Hippocampal formation (tissue), 2 donors: ENCODE data around the gene AKNAD1.

ENCODE experiments used
- DNase-seq, 2 donors: peaks; one replicate each; lab custom pipeline; 2025; lab: John Stamatoyannopoulos, UW

Gene AKNAD1

GRCh38 chr1:108831225-108831624 is 25.7 kb downstream of the AKNAD1 start:
- DNase-seq: no peak

DNA sequence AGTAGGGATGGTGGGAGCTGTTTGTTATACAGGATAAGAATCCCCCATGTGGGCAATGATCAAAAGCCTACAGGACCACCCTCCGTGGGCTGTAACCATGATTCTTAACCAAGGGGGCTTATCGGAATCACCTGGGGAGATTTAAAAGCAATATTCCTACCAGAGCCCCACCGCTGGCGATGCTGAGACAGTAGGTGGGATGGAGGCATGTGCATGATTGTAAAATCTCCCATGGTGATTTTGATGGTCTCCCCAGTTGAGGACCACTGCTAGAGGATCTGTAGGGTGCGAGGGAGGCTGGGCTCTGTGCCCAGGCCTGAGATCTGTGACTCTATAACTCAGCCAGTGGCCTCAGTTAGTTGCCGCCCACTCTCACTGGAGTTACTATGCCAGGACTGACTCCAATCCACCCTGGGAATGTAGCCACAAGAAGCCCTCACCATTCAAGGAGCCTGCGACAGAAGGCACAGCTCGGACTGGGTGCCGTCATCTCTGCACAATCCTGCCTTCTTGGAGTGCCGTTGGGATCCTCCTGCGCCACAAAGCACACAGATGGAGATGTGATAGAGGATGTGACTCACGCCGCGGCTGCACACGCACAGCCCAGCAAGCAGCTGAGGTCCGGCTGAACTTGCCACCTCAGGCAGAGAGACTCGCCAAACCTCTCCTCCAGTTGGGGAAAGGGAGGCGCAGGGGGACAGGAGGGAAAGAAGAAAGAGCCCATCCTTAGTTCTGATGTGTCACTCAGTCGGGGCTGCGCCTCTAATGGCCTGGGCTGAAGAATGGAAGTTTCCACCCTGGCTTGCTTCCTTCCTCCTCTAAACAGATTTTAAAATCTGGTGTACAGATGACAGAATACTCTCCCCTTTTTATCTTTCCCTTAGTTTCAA is 26.5 kb downstream of the AKNAD1 start:
- DNase-seq: peak; percentile 34 to 45

GRCh38 chr1:108829498-108829916 is 27.4 kb downstream of the AKNAD1 start:
- DNase-seq: no peak

GRCh38 chr1:108828074-108828961 is 28.6 kb downstream of the AKNAD1 start:
- DNase-seq: peak; percentile 37 to 52

- no peak for DNase-seq
Observed at GRCh38 chr1:108826081-108826635, 30.7 kb downstream of the AKNAD1 start.

DNA sequence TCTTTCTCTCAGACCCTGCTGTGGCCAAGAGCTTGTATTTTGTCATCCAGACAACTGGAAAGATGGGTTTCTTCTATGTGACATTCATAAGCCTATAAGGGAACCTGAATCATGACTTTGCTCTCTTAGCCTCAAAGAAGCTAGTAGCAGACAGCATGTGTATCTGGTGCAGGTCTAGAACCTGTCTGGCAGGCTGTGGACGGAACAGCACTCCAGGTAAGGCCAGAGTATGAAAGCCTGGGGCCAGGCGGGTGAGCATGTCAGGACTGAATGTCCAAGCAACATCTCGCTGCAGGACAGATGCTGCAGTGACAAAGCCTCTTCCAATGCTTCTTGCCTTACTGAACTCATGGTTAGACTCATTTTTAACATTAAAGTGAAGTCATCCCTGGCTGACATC is 32.8 kb downstream of the AKNAD1 start:
- DNase-seq: no peak

DNA sequence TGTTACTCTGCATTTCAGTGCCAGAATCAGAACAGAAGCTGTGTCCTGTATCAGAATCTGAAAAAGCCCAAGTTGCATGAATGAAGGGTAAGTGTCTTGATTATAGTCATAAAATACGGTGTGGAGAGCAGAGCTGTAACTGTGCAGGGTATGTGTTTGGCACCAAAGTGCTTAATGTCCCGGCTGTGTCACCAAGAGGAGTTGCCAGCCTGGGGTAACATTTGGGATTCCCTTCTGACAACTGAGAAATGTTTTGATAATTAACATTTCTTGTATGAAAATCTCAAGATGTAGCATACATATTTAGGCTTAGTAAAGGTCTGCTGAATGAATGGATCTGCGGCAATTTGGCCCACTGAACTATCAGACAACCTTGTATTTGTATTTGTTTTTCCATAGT is 33.3 kb downstream of the AKNAD1 start:
- DNase-seq: no peak

DNA sequence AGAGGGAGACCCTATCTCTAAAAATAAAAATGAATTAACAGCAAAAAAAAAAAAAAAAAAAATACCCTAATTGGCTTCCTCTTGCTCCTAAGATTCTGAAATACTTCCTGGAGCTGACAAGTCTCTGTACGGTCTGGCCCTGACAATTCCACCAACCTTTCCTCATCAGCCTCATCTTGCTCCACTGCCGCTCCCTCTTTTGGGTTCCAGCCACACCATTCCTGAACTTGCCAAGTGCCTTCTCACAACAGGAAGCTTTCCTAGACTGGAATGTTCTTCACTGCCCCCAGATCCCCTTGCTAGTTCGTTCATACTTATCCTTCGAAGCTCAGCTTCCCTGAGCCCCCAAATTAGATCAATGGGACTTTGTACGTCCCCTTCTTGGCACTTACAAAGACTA is 37.0 kb downstream of the AKNAD1 start:
- no peak for DNase-seq

DNA sequence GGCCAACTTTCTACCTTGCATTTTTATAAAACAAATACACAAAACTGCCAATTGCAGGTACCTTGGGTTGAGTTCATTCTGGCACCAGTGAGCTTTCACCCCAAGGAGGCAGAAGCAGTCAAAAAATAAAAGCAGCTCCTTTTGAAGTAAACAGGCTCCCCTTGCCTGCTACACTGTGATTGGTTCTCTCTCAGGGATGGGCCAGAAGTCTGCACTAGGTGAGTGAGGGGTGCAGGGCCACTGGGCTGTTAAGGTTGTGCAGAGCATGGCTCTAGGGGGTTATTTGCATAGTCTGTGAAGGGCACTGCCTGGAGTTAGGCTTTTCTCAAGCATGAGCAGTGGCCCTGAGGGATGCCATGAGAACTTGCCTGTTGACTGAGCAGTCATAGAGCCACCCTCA is 39.1 kb downstream of the AKNAD1 start:
- no peak for DNase-seq

DNA sequence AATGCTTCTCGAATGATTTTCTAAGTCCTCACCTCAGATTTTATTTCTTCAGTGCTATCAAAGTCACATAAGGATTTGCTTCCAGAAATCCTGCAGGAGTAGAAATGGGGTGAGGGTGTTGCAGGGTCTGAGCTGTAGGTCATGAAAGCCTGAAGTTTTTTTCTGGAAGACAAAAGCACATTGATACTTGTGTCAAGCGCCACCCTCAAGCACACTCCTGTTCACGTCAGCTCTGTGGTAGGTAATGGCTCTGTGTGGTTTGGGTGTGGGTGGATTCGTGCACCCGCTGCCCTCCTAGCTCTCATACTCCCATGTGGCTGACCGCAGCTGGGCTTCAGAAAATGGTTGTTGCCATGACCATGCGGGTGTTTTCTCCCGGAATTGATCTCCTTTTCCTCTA is 39.9 kb downstream of the AKNAD1 start:
- DNase-seq: peak; percentile 53 to 66

DNA sequence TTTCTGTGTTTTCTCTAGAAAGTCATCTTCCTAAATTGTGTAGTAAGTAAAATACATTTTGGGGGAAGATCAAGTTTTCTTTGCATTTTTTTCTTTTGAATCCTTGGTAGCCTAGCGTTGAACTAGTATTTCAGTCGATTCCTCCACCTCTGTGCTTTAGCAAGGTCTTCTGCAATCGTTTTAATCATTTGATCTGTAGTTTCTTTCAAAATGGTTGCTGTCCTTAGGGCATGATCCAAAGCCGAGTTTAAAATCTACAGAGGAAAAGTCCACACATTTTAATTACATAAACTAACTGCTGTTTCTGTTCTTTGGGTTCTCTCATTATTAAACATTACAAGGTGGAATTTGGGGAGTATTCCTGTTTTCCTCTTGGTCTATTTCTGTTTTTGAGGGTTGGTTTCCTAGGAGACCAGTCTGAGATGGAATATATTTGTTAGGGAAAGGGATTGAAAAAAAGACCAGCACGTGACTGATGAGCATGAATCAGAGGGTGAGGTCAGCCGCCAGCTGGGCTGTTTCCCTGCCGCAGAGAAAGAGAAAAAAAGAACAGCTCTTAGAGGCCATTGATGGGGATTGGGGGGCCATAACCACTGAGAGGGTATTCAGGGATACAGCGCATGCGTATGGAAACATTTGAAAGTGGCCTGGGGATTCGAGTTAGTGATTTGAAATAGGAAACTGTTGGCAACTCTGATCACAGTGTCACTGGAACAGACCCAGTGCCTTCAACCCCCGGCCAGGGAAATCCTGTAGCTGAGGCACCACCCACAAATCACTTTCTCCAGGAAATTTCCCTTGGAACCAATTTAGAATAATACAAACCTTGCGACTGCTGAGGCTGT is 40.6 kb downstream of the AKNAD1 start:
- DNase-seq: peak; percentile 77 to 97

GRCh38 chr1:108815566-108815965 is 41.3 kb downstream of the AKNAD1 start:
- DNase-seq: no peak

GRCh38 chr1:108814343-108815125 is 42.4 kb downstream of the AKNAD1 start:
- peak; percentile 12 to 58 for DNase-seq

DNA sequence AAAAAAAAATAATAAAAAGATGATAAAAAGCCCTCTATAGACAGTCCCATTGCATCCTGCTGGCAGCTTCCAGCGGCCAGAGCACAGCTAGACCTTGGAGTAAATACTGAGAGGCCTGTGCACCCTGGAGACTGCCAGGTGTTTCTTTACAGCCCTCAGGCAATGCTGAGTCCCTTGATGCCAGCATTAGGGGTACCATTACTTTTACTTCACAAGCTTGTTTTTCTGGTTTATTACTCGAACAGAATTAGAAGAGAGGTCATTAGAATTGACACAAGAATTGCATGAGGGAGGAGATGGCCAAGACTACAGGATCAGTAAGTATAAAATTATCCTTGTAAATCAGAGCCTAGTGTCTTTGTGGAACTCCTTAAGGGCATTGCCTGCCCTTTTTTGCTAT is 43.6 kb downstream of the AKNAD1 start:
- DNase-seq: no peak

GRCh38 chr1:108811611-108812010 is 45.3 kb downstream of the AKNAD1 start:
- no peak for DNase-seq

GRCh38 chr1:108808438-108808837 is 48.5 kb downstream of the AKNAD1 start:
- no peak for DNase-seq

- no peak for DNase-seq
Observed at GRCh38 chr1:108803548-108803947, 53.3 kb downstream of the AKNAD1 start.

- no peak for DNase-seq
Observed at GRCh38 chr1:108801101-108801500, 55.8 kb downstream of the AKNAD1 start.

- no peak for DNase-seq
Observed at GRCh38 chr1:108799001-108799400, 57.9 kb downstream of the AKNAD1 start.

- no peak for DNase-seq
Observed at GRCh38 chr1:108792420-108792819, 64.5 kb downstream of the AKNAD1 start.

- DNase-seq: no peak
Observed at GRCh38 chr1:108791790-108792189, 65.1 kb downstream of the AKNAD1 start.
